Measurements from ENCODE around the gene TAF10. TPM values are rescaled to one million over a fixed set of nuclear protein-coding genes. Genes with fewer than 3 reads are reported as not detected.

TAF10 gene
- total RNA-seq, 1 donor from 2014 or later: 76.0 TPM

GRCh38 chr11:6614446-6614845 lies 2.4 kb upstream of the TAF10 start:
- H3K27ac ChIP-seq: peak overlapping the region; percentile 23 to 97
- peak in 1 of 2 donors; percentile 52 for DNase-seq (ENCODE audit: low spot score in 2 of 2)
- H3K9me3 ChIP-seq: no peaks in the 10 kb centered on the region
- no peak overlapping the region for H3K4me3 ChIP-seq
- intact Hi-C loops (cut with DNase I): loop anchor here (5.0 kb wide), 2 partner anchors 297 to 377 kb away; partner anchors contain the start of gene CNGA4
- TF ChIP-seq CTCF (IDR thresholded peaks at IDR 0.05): no peak
- H3K36me3 ChIP-seq: peaks cover 30 to 37% of the 10 kb centered on the region in 2 donors
- no peaks in the 10 kb centered on the region for H3K27me3 ChIP-seq
- peaks cover 6 to 29% of the 10 kb centered on the region in 2 donors for H3K4me1 ChIP-seq

- intact Hi-C loops (cut with DNase I): loop anchor here (2.0 to 5.0 kb wide), 3 partner anchors 41 to 376 kb away; partner anchors contain the start of genes CNGA4 and DCHS1
- Histone ChIP-seq H3K36me3 (peaks cover 39 to 46% of the 10 kb centered on the region in 2 donors), H3K9me3 (no peaks in the 10 kb centered on the region), H3K4me3 (no peak overlapping the region), H3K27ac (peak overlapping the region; percentile 95 to 97), H3K27me3 (no peaks in the 10 kb centered on the region), H3K4me1 (peaks cover 11 to 38% of the 10 kb centered on the region in 2 donors)
- no peak for TF ChIP-seq CTCF (IDR thresholded peaks at IDR 0.05)
- no peak for DNase-seq (ENCODE audit: low spot score in 2 of 2)
Observed at GRCh38 chr11:6613496-6613895, 1.5 kb upstream of the TAF10 start.

GRCh38 chr11:6611963-6612212 lies 128 bp downstream of the TAF10 start:
- intact Hi-C loops (cut with DNase I): loop anchor here (2.0 to 5.0 kb wide), 3 partner anchors 43 to 375 kb away; partner anchors contain the start of genes CNGA4 and DCHS1
- peak overlapping the region; percentile 76 to 95 for H3K4me3 ChIP-seq
- peaks cover 19 to 38% of the 10 kb centered on the region in 2 donors for H3K4me1 ChIP-seq
- DNase-seq (ENCODE audit: low spot score in 2 of 2): no peak
- peaks cover 45 to 56% of the 10 kb centered on the region in 2 donors for H3K36me3 ChIP-seq
- H3K9me3 ChIP-seq: no peaks in the 10 kb centered on the region
- no peak for TF ChIP-seq CTCF (IDR thresholded peaks at IDR 0.05)
- H3K27ac ChIP-seq: peak overlapping the region; percentile 95 to 97
- H3K27me3 ChIP-seq: no peaks in the 10 kb centered on the region

GRCh38 chr11:6611092-6611962 lies 689 bp downstream of the TAF10 start:
- Histone ChIP-seq H3K27ac (peak overlapping the region; percentile 95 to 97), H3K36me3 (peaks cover 45 to 56% of the 10 kb centered on the region in 2 donors), H3K27me3 (no peaks in the 10 kb centered on the region), H3K4me1 (peaks cover 23 to 42% of the 10 kb centered on the region in 2 donors), H3K9me3 (no peaks in the 10 kb centered on the region), H3K4me3 (peak overlapping the region; percentile 76 to 95)
- intact Hi-C loops (cut with DNase I): loop anchor here (5.0 kb wide), 2 partner anchors 294 to 374 kb away; partner anchors contain the start of gene CNGA4
- DNase-seq (ENCODE audit: low spot score in 2 of 2): peak in 1 of 2 donors; percentile 79
- TF ChIP-seq CTCF (IDR thresholded peaks at IDR 0.05): peak in 1 of 3 experiments; percentile 3

GRCh38 chr11:6610591-6610990 lies 1.4 kb downstream of the TAF10 start:
- peaks cover 43 to 50% of the 10 kb centered on the region in 2 donors for H3K36me3 ChIP-seq
- DNase-seq (ENCODE audit: low spot score in 2 of 2): no peak
- peak overlapping the region in 1 of 2 donors; percentile 95 for H3K4me3 ChIP-seq
- peak overlapping the region; percentile 95 to 97 for H3K27ac ChIP-seq
- no peak for TF ChIP-seq CTCF (IDR thresholded peaks at IDR 0.05)
- H3K27me3 ChIP-seq: no peaks in the 10 kb centered on the region
- H3K9me3 ChIP-seq: no peaks in the 10 kb centered on the region
- H3K4me1 ChIP-seq: peaks cover 25 to 46% of the 10 kb centered on the region in 2 donors
- intact Hi-C loops (cut with DNase I): loop anchor here (5.0 kb wide), 2 partner anchors 293 to 373 kb away; partner anchors contain the start of gene CNGA4
